ENCODE results near the gene GSPT1.

GRCh38 chr16:11903906-11904305, 11.8 kb downstream of the GSPT1 start:
- TF ChIP-seq POLR2A (IDR thresholded peaks at IDR 0.05; ENCODE audit: low read length) (no peak), GATA1 (IDR thresholded peaks at IDR 0.05; ENCODE audit: low read depth, low read length) (no peak)

Measured in erythroblast (primary cell).